Body of pancreas (tissue), 4 donors: ENCODE results near the gene MAD1L1.

Experiments
- CTCF ChIP-seq, 7 experiments: fragments of 450-650 bp in 4 of 7; fragments of 200-600 bp in 3 of 7; sonication (generic) in 3 of 7; IDR thresholded peaks; one replicate each; pipeline ENCODE4 v1.5.1; 2016 to 2019; ENCODE audit warnings: antibody characterized with exemption in 7 of 7
- POLR2A ChIP-seq, 3 donors: fragments of 450-650 bp; IDR thresholded peaks; one replicate each; pipeline ENCODE4 v1.6.1; 2016; ENCODE audit warnings: antibody characterized with exemption in 3 of 3, mild to moderate bottlenecking in 2 of 3

- TF ChIP-seq CTCF (IDR thresholded peaks at IDR 0.05) (no peak), POLR2A (IDR thresholded peaks at IDR 0.05) (no peak)
Measured at GRCh38 chr7:2025188-2025587, 207.6 kb downstream of the MAD1L1 start.
